Measurements from ENCODE around the gene UQCRHL. TPM values are rescaled to one million over a fixed set of nuclear protein-coding genes. Genes with fewer than 3 reads are reported as not detected.

UQCRHL gene
- total and polyA plus RNA-seq, 8 donors: 0.58 to 11.0 (median 2.4) TPM; not detected in 1

DNA sequence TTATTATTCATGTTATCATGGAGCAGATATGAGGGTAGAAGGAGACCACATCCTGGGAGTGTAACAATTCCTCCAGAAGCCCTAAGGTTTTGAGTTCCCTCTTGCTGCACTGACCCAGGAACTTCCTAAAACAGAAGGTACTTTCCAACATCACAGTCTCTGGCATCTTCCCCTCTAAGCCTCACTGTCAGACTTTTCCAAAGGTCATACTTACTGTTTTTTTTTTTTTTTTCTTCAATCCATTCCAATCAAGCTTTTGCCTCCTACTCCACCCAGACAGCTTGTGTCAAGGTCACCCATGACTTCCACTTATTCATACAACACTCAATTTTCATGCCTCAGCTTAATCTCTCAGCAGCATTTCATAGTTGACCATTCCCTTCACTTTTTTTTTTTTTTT is 18.4 kb upstream of the UQCRHL start:
- no peaks in the 10 kb centered on the region for H3K36me3 ChIP-seq
- H3K4me3 ChIP-seq: no peak overlapping the region
- no peak for TF ChIP-seq POLR2A (IDR thresholded peaks at IDR 0.05)
- TF ChIP-seq POLR2AphosphoS5 (IDR thresholded peaks at IDR 0.05): no peak
- TF ChIP-seq, protein P1, sequence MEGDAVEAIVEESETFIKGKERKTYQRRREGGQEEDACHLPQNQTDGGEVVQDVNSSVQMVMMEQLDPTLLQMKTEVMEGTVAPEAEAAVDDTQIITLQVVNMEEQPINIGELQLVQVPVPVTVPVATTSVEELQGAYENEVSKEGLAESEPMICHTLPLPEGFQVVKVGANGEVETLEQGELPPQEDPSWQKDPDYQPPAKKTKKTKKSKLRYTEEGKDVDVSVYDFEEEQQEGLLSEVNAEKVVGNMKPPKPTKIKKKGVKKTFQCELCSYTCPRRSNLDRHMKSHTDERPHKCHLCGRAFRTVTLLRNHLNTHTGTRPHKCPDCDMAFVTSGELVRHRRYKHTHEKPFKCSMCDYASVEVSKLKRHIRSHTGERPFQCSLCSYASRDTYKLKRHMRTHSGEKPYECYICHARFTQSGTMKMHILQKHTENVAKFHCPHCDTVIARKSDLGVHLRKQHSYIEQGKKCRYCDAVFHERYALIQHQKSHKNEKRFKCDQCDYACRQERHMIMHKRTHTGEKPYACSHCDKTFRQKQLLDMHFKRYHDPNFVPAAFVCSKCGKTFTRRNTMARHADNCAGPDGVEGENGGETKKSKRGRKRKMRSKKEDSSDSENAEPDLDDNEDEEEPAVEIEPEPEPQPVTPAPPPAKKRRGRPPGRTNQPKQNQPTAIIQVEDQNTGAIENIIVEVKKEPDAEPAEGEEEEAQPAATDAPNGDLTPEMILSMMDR (IDR thresholded peaks at IDR 0.05): no peak
- TF ChIP-seq EP300 (IDR thresholded peaks at IDR 0.05): no peak
- no peaks in the 10 kb centered on the region for H3K9me3 ChIP-seq
- H3K27me3 ChIP-seq: no peaks in the 10 kb centered on the region
- peak overlapping the region in 1 of 5 donors; percentile 31 for H3K27ac ChIP-seq
- intact Hi-C loops (cut with DNase I; ENCODE audit: low total_unique reads): no loop called here
- DNase-seq: peak in 1 of 2 donors; percentile 32
- H3K4me1 ChIP-seq: peaks cover 0 to 35% (median 1%) of the 10 kb centered on the region in 4 donors

DNA sequence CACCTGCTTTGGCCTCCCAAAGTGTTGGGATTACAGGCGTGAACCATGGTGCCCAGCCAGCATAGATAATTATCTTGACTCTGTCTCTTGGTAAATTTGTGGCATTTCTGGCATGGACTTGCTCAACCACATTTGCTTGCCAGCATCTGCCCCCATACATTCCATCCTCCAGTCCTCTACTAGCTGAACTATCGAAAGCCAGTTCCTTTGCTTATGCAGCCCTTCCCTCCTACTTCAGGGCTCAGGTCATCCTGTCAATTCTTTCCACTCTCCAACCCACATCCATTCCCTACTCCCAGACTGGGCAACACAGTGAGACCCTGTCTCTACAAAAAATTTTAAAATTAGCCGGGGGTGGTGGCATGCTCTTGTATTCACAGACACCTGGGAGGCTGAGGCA is 13.0 kb upstream of the UQCRHL start:
- 87 to 93% (median 91%) methylated on average over 3 of the region's 3 CpGs for WGBS, 5 donors
- intact Hi-C loops (cut with DNase I; ENCODE audit: low total_unique reads): no loop called here

DNA sequence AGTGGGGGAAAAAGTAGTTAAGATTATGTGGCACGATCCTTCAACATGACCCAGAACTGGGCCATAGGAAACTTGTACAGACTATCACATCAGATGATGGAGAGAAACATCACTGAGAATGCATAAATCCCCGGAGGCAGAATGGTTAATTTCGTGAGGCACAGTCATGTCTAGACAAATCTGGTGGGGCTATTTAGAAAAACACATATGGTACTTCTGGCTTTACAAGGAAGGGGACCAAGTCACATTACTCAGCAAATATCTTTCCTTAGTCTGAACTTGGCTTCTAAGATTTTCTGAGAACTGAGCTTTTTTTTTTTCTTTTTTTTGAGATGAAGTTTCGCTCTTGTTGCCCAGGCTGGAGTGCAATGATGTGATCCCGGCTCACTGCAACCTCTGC is 9.2 kb upstream of the UQCRHL start:
- no peak for DNase-seq
- TF ChIP-seq POLR2A (IDR thresholded peaks at IDR 0.05): no peak
- TF ChIP-seq EP300 (IDR thresholded peaks at IDR 0.05): no peak
- TF ChIP-seq POLR2AphosphoS5 (IDR thresholded peaks at IDR 0.05): no peak
- TF ChIP-seq, protein P1 (IDR thresholded peaks at IDR 0.05): no peak
- H3K36me3 ChIP-seq: peaks cover 0 to 5% (median 0%) of the 10 kb centered on the region in 4 donors
- no peak overlapping the region for H3K27ac ChIP-seq
- no peaks in the 10 kb centered on the region for H3K9me3 ChIP-seq
- no peaks in the 10 kb centered on the region for H3K27me3 ChIP-seq
- peaks cover 0 to 7% (median 4%) of the 10 kb centered on the region in 4 donors for H3K4me1 ChIP-seq
- intact Hi-C loops (cut with DNase I; ENCODE audit: low total_unique reads): loop anchor here (10.0 kb wide), 1 partner anchor 178 kb away; no protein-coding TSS in a partner anchor
- no peak overlapping the region for H3K4me3 ChIP-seq
- 70 to 86% (median 76%) methylated on average over 5 of the region's 5 CpGs for WGBS, 5 donors

More for the DNA sequence above, 13.0 kb upstream of the UQCRHL start:
- peaks cover 0 to 7% (median 3%) of the 10 kb centered on the region in 4 donors for H3K4me1 ChIP-seq
- DNase-seq: no peak
- H3K4me3 ChIP-seq: no peak overlapping the region
- peaks cover 0 to 5% (median 0%) of the 10 kb centered on the region in 4 donors for H3K36me3 ChIP-seq
- no peaks in the 10 kb centered on the region for H3K9me3 ChIP-seq
- no peaks in the 10 kb centered on the region for H3K27me3 ChIP-seq
- TF ChIP-seq, protein P1 (IDR thresholded peaks at IDR 0.05): no peak
- TF ChIP-seq EP300 (IDR thresholded peaks at IDR 0.05): no peak
- no peak for TF ChIP-seq POLR2A (IDR thresholded peaks at IDR 0.05)
- no peak for TF ChIP-seq POLR2AphosphoS5 (IDR thresholded peaks at IDR 0.05)
- no peak overlapping the region for H3K27ac ChIP-seq

DNA sequence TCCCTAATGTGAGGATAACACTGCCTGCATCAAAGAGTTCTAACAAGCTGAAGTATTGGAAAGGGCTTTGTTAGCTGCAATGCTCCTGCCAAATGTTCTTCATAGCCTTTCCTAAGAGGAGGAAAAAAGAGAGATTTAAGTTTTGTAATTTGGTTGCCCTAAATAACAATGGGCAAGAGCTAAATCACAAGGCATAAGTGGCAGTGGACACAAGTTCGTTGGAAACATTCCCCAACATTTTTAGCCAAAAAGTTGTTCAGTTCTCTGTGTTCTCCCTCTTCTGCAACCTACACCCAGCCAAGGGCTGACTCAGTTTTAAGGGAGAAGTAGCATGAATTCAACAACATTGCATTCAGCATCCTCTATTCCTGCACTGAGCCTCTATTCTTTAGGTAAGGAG is 2.6 kb upstream of the UQCRHL start:
- Histone ChIP-seq H3K27ac (no peak overlapping the region), H3K4me1 (peaks cover 0 to 10% (median 5%) of the 10 kb centered on the region in 4 donors), H3K36me3 (no peaks in the 10 kb centered on the region), H3K4me3 (no peak overlapping the region), H3K9me3 (no peaks in the 10 kb centered on the region), H3K27me3 (no peaks in the 10 kb centered on the region)
- no peak for DNase-seq
- TF ChIP-seq POLR2AphosphoS5 (IDR thresholded peaks at IDR 0.05): no peak
- TF ChIP-seq, protein P1 (IDR thresholded peaks at IDR 0.05): no peak
- TF ChIP-seq POLR2A (IDR thresholded peaks at IDR 0.05): no peak
- no peak for TF ChIP-seq EP300 (IDR thresholded peaks at IDR 0.05)
- whole genome bisulfite sequencing, 5 donors: 59 to 73% (median 63%) methylated on average over 1 of the region's 1 CpG
- intact Hi-C loops (cut with DNase I; ENCODE audit: low total_unique reads): loop anchor here (10.0 kb wide), 1 partner anchor 185 kb away; no protein-coding TSS in a partner anchor
